Neural crest cell (in vitro differentiated cells): ENCODE results near the gene PTP4A1. TPM values are rescaled to one million over a fixed set of nuclear protein-coding genes. Genes with fewer than 3 reads are reported as not detected.

Experiments used
- DNase-seq: peaks from one replicate; pipeline ENCODE4 v3.0.0; 2021; ENCODE audit warnings: low read depth, mixed read lengths, low spot score
- H3K27ac Mint-ChIP-seq: one replicate; pipeline ENCODE4 v1.8.0; 2021; ENCODE audit warnings: mild to moderate bottlenecking, mixed read lengths; ENCODE audit not compliant: unreplicated experiment
- H3K27me3 Mint-ChIP-seq: 2 replicates; pipeline ENCODE4 v1.8.0; 2021; ENCODE audit warnings: low read depth, mild to moderate bottlenecking, mixed read lengths
- H3K36me3 Mint-ChIP-seq: 2 replicates; pipeline ENCODE4 v1.8.0; 2021; ENCODE audit warnings: low read depth, mild to moderate bottlenecking, mixed read lengths
- H3K4me1 Mint-ChIP-seq: 2 replicates; pipeline ENCODE4 v1.8.0; 2021; ENCODE audit warnings: mixed read lengths
- H3K4me3 Mint-ChIP-seq: one replicate; pipeline ENCODE4 v1.8.0; 2021; ENCODE audit warnings: mild to moderate bottlenecking, mixed read lengths
- H3K9me3 Mint-ChIP-seq: 2 replicates; pipeline ENCODE4 v1.8.0; 2021; ENCODE audit warnings: mixed read lengths
- CTCF ChIP-seq: fragments of 200-600 bp; sonication (generic); conservative IDR thresholded peaks from 2 replicates; pipeline ENCODE4 v1.5.0; 2021; ENCODE audit warnings: antibody characterized with exemption, mild to moderate bottlenecking
- total RNA-seq: library from RNA; stranded (reverse); gene quantifications from 2 replicates; pipeline ENCODE4 v1.2.1, GENCODE V29; 2021

The PTP4A1 gene
- total RNA-seq, 1 donor from 2014 or later, result 79.9 TPM

GRCh38 chr6:63543982-63544381 lies 28.3 kb upstream of the PTP4A1 start:
- H3K36me3 Mint-ChIP-seq, result no peaks in the 10 kb centered on the region
- H3K27ac Mint-ChIP-seq, result no peak overlapping the region
- DNase-seq, result no peak
- TF ChIP-seq CTCF, result no peak
- H3K27me3 Mint-ChIP-seq, result peaks cover 2% of the 10 kb centered on the region
- no peaks in the 10 kb centered on the region for H3K9me3 Mint-ChIP-seq
- H3K4me1 Mint-ChIP-seq, result peaks cover 6% of the 10 kb centered on the region
- no peak overlapping the region for H3K4me3 Mint-ChIP-seq

- Mint-ChIP-seq H3K36me3 (no peaks in the 10 kb centered on the region), H3K27me3 (peaks cover 2% of the 10 kb centered on the region), H3K27ac (no peak overlapping the region), H3K4me3 (no peak overlapping the region), H3K9me3 (no peaks in the 10 kb centered on the region), H3K4me1 (peaks cover 6% of the 10 kb centered on the region)
- no peak for TF ChIP-seq CTCF
- no peak for DNase-seq
Measured at GRCh38 chr6:63546236-63546635, 26.0 kb upstream of the PTP4A1 start.

GRCh38 chr6:63546697-63547096 lies 25.6 kb upstream of the PTP4A1 start:
- Mint-ChIP-seq H3K9me3 (no peaks in the 10 kb centered on the region), H3K36me3 (no peaks in the 10 kb centered on the region), H3K4me1 (peaks cover 6% of the 10 kb centered on the region), H3K27ac (no peak overlapping the region), H3K27me3 (peaks cover 2% of the 10 kb centered on the region), H3K4me3 (no peak overlapping the region)
- DNase-seq, result no peak
- no peak for TF ChIP-seq CTCF

GRCh38 chr6:63549076-63549475 lies 23.2 kb upstream of the PTP4A1 start:
- Mint-ChIP-seq H3K36me3 (no peaks in the 10 kb centered on the region), H3K4me1 (peaks cover 6% of the 10 kb centered on the region), H3K9me3 (no peaks in the 10 kb centered on the region), H3K27me3 (no peaks in the 10 kb centered on the region), H3K27ac (no peak overlapping the region), H3K4me3 (no peak overlapping the region)
- no peak for TF ChIP-seq CTCF
- no peak for DNase-seq

- Mint-ChIP-seq H3K4me1 (peaks cover under 1% of the 10 kb centered on the region), H3K36me3 (no peaks in the 10 kb centered on the region), H3K9me3 (no peaks in the 10 kb centered on the region), H3K4me3 (no peak overlapping the region), H3K27ac (no peak overlapping the region), H3K27me3 (peaks cover 2% of the 10 kb centered on the region)
- DNase-seq, result no peak
- no peak for TF ChIP-seq CTCF
Measured at GRCh38 chr6:63553208-63553607, 19.1 kb upstream of the PTP4A1 start.

- TF ChIP-seq CTCF, result no peak
- Mint-ChIP-seq H3K36me3 (no peaks in the 10 kb centered on the region), H3K9me3 (no peaks in the 10 kb centered on the region), H3K27ac (no peak overlapping the region), H3K4me3 (no peak overlapping the region), H3K27me3 (peaks cover 6% of the 10 kb centered on the region), H3K4me1 (no peaks in the 10 kb centered on the region)
- DNase-seq, result no peak
Measured at GRCh38 chr6:63553900-63554299, 18.4 kb upstream of the PTP4A1 start.
